ENCODE data around the gene UNK.

DNA sequence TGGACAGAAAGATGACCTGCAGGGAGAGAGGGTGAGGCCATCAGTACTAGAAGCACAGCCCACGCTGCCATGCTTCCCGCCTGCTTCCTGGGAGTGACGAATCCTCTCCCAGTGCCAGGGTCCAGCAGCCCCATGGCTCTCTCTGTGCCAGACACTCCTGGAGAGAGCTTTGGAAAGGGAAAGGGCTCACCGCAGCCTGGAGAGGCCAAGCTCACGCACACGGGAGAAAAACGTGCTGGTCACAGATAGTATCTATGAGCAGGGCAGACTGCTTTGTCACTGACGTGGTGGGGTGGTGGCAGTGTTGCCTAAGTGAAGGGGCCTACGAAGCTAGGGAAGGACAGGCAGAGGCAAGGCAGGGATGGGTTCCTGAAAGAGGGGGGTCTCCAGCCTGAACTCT lies 65.1 kb downstream of the UNK start:
- TF ChIP-seq CREB5 (CRISPR knock-in tag; IDR thresholded peaks at IDR 0.05; ENCODE audit: low read depth) (no peak), ZFP30 (CRISPR knock-in tag; IDR thresholded peaks at IDR 0.05) (no peak), ARNTL (CRISPR knock-in tag; IDR thresholded peaks at IDR 0.05; ENCODE audit: borderline replicate concordance, low read depth) (no peak)
- TF ChIP-seq, protein P1, sequence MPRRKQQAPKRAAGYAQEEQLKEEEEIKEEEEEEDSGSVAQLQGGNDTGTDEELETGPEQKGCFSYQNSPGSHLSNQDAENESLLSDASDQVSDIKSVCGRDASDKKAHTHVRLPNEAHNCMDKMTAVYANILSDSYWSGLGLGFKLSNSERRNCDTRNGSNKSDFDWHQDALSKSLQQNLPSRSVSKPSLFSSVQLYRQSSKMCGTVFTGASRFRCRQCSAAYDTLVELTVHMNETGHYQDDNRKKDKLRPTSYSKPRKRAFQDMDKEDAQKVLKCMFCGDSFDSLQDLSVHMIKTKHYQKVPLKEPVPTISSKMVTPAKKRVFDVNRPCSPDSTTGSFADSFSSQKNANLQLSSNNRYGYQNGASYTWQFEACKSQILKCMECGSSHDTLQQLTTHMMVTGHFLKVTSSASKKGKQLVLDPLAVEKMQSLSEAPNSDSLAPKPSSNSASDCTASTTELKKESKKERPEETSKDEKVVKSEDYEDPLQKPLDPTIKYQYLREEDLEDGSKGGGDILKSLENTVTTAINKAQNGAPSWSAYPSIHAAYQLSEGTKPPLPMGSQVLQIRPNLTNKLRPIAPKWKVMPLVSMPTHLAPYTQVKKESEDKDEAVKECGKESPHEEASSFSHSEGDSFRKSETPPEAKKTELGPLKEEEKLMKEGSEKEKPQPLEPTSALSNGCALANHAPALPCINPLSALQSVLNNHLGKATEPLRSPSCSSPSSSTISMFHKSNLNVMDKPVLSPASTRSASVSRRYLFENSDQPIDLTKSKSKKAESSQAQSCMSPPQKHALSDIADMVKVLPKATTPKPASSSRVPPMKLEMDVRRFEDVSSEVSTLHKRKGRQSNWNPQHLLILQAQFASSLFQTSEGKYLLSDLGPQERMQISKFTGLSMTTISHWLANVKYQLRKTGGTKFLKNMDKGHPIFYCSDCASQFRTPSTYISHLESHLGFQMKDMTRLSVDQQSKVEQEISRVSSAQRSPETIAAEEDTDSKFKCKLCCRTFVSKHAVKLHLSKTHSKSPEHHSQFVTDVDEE (CRISPR knock-in tag; IDR thresholded peaks at IDR 0.05) = no peak

Measured in SK-N-SH treated with all-trans-retinoic acid at 6 μM for 48 hours (cell line).